Tibial nerve (tissue), 4 donors: ENCODE measurements around the gene HTR5A. TPM values are rescaled to one million over a fixed set of nuclear protein-coding genes. Genes with fewer than 3 reads are reported as not detected.

Source experiments
- DNase-seq, 2 donors: peaks; one replicate each; pipeline ENCODE4 v3.0.0-alpha.2; 2019; ENCODE audit warnings: low spot score in 2 of 2
- H3K27ac ChIP-seq, 4 donors: fragments of 200-600 bp; sonication (generic) in 3 of 4; one replicate each; pipeline ENCODE4 v1.5.1; 2017 to 2019; ENCODE audit warnings: mild to moderate bottlenecking in 1 of 4
- H3K27me3 ChIP-seq, 2 donors: fragments of 200-600 bp; sonication (generic) in 1 of 2; one replicate each; pipeline versions ENCODE4 v1.5.1 to v1.6.0; 2017 to 2019
- H3K36me3 ChIP-seq, 3 donors: fragments of 200-600 bp; sonication (generic); one replicate each; pipeline ENCODE4 v1.5.1; 2018 to 2019
- H3K4me1 ChIP-seq, 4 donors: fragments of 200-600 bp; sonication (generic) in 3 of 4; one replicate each; pipeline ENCODE4 v1.5.1; 2017 to 2019
- H3K4me3 ChIP-seq, 4 donors: fragments of 200-600 bp; sonication (generic) in 3 of 4; one replicate each; pipeline ENCODE4 v1.5.1; 2017 to 2019; ENCODE audit warnings: mild to moderate bottlenecking in 1 of 4, moderate library complexity in 1 of 4
- H3K9me3 ChIP-seq, 4 donors: fragments of 200-600 bp; sonication (generic) in 3 of 4; one replicate each; pipeline ENCODE4 v1.5.1; 2017 to 2019
- EP300 ChIP-seq, 2 donors: sonication (generic); formaldehyde crosslinking; IDR thresholded peaks; one replicate each; pipeline ENCODE4 v1.6.1; 2017; ENCODE audit warnings: antibody characterized with exemption in 2 of 2, mild to moderate bottlenecking in 1 of 2
- POLR2A ChIP-seq, 2 donors: fragments of 450-650 bp; IDR thresholded peaks; one replicate each; pipeline ENCODE4 v1.6.1; 2017; ENCODE audit warnings: antibody characterized with exemption in 2 of 2, mild to moderate bottlenecking in 2 of 2, moderate library complexity in 2 of 2
- WGBS, 2 donors: methylation state at CpG; one replicate each; pipeline ENCODE4 v1.1.5; 2018; 5-methylcytosine and 5-hydroxymethylcytosine counted together
- total RNA-seq, 4 donors: library from RNA; depleted of rRNA; stranded (reverse); fragments of >200 nt; gene quantifications; one replicate each; pipeline ENCODE4 v1.1.0, GENCODE V29; 2016
- TF ChIP-seq, protein P1 (sequence below), 5 experiments: fragments of 200-600 bp in 3 of 5; fragments of 450-650 bp in 2 of 5; sonication (generic) in 3 of 5; IDR thresholded peaks; one replicate each; pipeline ENCODE4 v1.5.1; 2016 to 2019; ENCODE audit warnings: antibody characterized with exemption in 5 of 5, mild to moderate bottlenecking in 3 of 5, moderate library complexity in 2 of 5

Gene HTR5A
- total RNA-seq, 4 donors from 2014 or later, result not detected

DNA sequence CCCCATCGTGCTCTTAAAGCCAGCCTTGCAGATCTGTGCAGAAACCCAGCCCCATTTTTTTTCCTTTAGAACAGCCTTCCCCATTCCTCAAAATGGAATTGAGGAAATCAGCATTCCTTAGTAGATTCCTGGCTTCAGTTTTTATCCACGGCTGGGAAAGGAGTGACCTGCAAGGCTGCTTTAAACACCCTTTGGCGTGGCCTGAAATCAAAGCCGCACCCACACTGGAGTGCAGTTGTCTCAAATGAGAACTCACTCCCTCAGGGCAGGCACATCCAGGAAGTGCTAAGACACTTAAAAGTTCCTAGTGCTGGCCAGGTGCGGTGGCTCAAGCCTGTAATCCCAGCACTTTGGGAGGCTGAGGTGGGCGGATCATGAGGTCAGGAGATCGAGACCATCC, 34.8 kb downstream of the HTR5A start:
- peaks cover 0 to 6% of the 10 kb centered on the region in 2 donors for H3K27me3 ChIP-seq
- H3K4me1 ChIP-seq, result peaks cover 0 to 8% (median 0%) of the 10 kb centered on the region in 4 donors
- no peak overlapping the region for H3K27ac ChIP-seq
- H3K4me3 ChIP-seq, result no peak overlapping the region
- 63 to 66% methylated on average over 7 of the region's 7 CpGs for WGBS, 2 donors
- no peaks in the 10 kb centered on the region for H3K36me3 ChIP-seq
- DNase-seq, result no peak
- H3K9me3 ChIP-seq, result no peaks in the 10 kb centered on the region
- TF ChIP-seq POLR2A (IDR thresholded peaks at IDR 0.05) (no peak), EP300 (IDR thresholded peaks at IDR 0.05) (no peak)
- TF ChIP-seq, protein P1, sequence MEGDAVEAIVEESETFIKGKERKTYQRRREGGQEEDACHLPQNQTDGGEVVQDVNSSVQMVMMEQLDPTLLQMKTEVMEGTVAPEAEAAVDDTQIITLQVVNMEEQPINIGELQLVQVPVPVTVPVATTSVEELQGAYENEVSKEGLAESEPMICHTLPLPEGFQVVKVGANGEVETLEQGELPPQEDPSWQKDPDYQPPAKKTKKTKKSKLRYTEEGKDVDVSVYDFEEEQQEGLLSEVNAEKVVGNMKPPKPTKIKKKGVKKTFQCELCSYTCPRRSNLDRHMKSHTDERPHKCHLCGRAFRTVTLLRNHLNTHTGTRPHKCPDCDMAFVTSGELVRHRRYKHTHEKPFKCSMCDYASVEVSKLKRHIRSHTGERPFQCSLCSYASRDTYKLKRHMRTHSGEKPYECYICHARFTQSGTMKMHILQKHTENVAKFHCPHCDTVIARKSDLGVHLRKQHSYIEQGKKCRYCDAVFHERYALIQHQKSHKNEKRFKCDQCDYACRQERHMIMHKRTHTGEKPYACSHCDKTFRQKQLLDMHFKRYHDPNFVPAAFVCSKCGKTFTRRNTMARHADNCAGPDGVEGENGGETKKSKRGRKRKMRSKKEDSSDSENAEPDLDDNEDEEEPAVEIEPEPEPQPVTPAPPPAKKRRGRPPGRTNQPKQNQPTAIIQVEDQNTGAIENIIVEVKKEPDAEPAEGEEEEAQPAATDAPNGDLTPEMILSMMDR (IDR thresholded peaks at IDR 0.05), result no peak

- peaks cover 0 to 6% of the 10 kb centered on the region in 2 donors for H3K27me3 ChIP-seq
- WGBS, 2 donors, result 80 to 86% methylated on average over 5 of the region's 5 CpGs
- H3K4me1 ChIP-seq, result peaks cover 0 to 8% (median 0%) of the 10 kb centered on the region in 4 donors
- no peak overlapping the region for H3K4me3 ChIP-seq
- TF ChIP-seq, protein P1 (IDR thresholded peaks at IDR 0.05), result no peak
- no peak for TF ChIP-seq POLR2A (IDR thresholded peaks at IDR 0.05)
- TF ChIP-seq EP300 (IDR thresholded peaks at IDR 0.05), result no peak
- no peak overlapping the region for H3K27ac ChIP-seq
- no peak for DNase-seq
- no peaks in the 10 kb centered on the region for H3K9me3 ChIP-seq
- no peaks in the 10 kb centered on the region for H3K36me3 ChIP-seq
Measured at GRCh38 chr7:155106356-155106755, 36.2 kb downstream of the HTR5A start.

DNA sequence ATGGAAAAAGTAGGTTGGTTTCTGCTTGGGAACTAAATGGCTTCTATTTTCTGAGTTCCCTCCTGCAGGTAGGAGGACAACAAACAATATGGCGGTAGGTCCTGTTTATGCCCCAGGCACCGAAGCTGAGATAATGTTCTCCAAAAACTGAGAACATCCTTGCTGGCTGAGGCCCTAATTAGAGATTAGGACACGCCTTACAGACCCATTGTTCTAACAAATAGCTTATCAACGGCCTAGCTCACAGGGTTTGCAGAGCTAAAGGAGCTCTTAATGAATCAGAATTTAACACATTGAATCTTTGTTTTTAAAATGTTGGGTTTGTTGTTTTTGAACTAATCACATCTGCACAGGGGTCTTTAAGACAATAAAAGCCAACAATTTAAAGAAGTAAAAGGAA, 37.0 kb downstream of the HTR5A start:
- TF ChIP-seq, protein P1 (IDR thresholded peaks at IDR 0.05), result no peak
- TF ChIP-seq EP300 (IDR thresholded peaks at IDR 0.05) (no peak), POLR2A (IDR thresholded peaks at IDR 0.05) (no peak)
- no peaks in the 10 kb centered on the region for H3K9me3 ChIP-seq
- DNase-seq, result no peak
- no peak overlapping the region for H3K4me3 ChIP-seq
- H3K27me3 ChIP-seq, result peaks cover 0 to 6% of the 10 kb centered on the region in 2 donors
- WGBS, 2 donors, result 60 to 73% methylated on average over 4 of the region's 4 CpGs
- H3K4me1 ChIP-seq, result peaks cover 0 to 8% (median 0%) of the 10 kb centered on the region in 4 donors
- no peak overlapping the region for H3K27ac ChIP-seq
- H3K36me3 ChIP-seq, result no peaks in the 10 kb centered on the region

DNA sequence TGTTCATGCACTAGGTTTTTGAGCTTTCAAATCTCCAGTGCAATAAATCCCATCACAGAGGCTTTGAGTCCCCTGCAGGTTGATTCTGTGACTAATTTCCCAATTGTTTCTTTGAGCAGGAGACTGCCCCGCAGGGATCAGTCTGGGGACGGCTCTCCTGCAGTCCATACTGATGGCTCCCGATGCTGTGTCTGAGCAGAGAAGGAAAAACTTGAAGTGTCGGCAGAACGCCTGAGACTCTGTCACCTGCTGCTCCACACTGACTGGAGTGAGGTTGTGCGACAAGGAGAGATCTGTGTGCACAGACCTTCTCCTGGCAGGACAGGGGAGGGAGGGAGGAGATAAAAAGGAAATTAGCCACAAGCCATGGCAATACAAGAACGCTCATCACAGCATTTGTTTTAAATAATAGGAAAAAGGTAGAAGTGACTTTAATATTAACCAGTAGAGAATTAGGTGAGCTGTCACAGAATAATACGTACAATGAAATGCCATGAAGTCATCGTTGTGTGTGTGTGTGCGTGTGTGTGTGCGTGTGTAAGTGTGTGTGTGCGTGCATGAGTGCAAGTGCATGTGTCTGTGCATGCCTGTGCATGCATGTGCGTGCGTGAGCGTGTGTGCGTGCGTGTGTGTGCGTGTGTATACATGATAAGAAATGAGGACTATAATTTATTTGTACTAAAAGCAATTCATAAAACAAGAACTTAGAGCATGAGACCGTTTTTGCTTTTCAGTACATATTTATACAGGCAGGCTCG, 38.2 kb downstream of the HTR5A start:
- WGBS, 2 donors, result 65 to 70% methylated on average over 20 of the region's 20 CpGs
- Histone ChIP-seq H3K36me3 (no peaks in the 10 kb centered on the region), H3K27me3 (peaks cover 0 to 6% of the 10 kb centered on the region in 2 donors), H3K4me1 (peaks cover 0 to 8% (median 0%) of the 10 kb centered on the region in 4 donors), H3K4me3 (no peak overlapping the region), H3K9me3 (no peaks in the 10 kb centered on the region), H3K27ac (no peak overlapping the region)
- DNase-seq, result no peak
- TF ChIP-seq EP300 (IDR thresholded peaks at IDR 0.05), result no peak
- no peak for TF ChIP-seq POLR2A (IDR thresholded peaks at IDR 0.05)
- TF ChIP-seq, protein P1 (IDR thresholded peaks at IDR 0.05), result no peak

- TF ChIP-seq EP300 (IDR thresholded peaks at IDR 0.05) (no peak), POLR2A (IDR thresholded peaks at IDR 0.05) (no peak)
- TF ChIP-seq, protein P1 (IDR thresholded peaks at IDR 0.05), result no peak
- H3K27me3 ChIP-seq, result peaks cover 0 to 6% of the 10 kb centered on the region in 2 donors
- WGBS, 2 donors, result 29 to 43% methylated on average over 4 of the region's 4 CpGs
Measured at GRCh38 chr7:155109121-155109520, 39.0 kb downstream of the HTR5A start.

More at GRCh38 chr7:155109121-155109520, 39.0 kb downstream of the HTR5A start:
- peaks cover 0 to 8% (median 0%) of the 10 kb centered on the region in 4 donors for H3K4me1 ChIP-seq
- H3K9me3 ChIP-seq, result no peaks in the 10 kb centered on the region
- H3K36me3 ChIP-seq, result no peaks in the 10 kb centered on the region
- DNase-seq, result no peak
- no peak overlapping the region for H3K4me3 ChIP-seq
- H3K27ac ChIP-seq, result no peak overlapping the region
